HS-27A (cell line): Measurements from ENCODE around the gene LRIT1.

Source experiments
- DNase-seq: peaks from one replicate; pipeline ENCODE4 v3.0.0-alpha.2; 2012; ENCODE audit warnings: low read depth, missing footprints

LRIT1 gene

GRCh38 chr10:84214046-84214572, 27.2 kb downstream of the LRIT1 start:
- DNase-seq = no peak

GRCh38 chr10:84213076-84213475, 28.3 kb downstream of the LRIT1 start:
- no peak for DNase-seq

GRCh38 chr10:84212014-84212413, 29.3 kb downstream of the LRIT1 start:
- DNase-seq = no peak

GRCh38 chr10:84211566-84211965, 29.8 kb downstream of the LRIT1 start:
- DNase-seq = no peak

DNA sequence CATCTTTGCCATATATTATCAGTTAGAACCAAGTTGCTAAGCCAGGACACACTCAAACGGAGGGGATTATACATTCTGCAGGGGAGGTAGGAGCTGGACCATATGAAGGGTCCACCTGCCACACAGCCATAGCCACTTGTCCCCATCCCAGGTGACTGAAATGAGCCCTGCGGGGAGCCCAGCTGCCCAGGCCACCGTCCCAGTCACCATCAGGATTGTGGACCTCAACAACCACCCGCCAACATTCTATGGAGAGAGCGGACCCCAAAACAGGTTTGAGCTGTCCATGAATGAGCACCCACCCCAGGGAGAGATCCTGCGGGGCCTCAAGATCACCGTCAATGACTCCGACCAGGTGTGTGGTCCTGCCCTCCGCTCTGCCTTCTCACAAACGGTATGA, 33.3 kb downstream of the LRIT1 start:
- no peak for DNase-seq

DNA sequence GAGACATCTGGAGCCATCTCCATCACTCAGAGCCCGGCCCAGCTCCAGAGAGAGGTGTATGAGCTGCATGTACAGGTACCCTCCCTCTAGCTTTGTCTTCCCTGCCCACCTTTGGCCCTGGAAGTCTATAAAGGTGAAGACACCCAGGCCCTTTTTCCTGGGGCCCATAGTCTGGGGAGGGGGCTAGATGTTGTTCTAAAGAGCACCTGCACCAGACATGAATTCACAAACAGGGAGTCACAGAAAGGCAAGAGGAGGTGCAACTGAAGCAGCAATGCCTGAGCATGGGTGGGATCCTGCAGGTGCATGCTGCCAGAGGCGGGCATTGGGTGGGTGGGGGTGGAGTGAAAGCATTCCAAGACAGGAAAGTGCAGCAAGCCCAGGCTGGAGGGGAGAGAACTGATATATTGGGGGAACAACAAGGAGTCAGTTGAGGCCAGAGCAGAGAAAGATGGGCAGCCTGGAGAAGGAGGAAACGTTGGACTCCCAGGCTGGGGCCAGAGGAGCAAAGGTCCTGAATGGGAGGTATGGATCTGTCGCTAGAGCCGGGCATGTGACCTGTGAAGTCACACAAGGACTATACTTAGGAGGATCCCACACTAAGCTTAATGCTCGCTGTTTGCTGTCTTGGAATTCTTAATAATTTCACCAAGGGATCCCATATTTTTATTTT, 35.4 kb downstream of the LRIT1 start:
- no peak for DNase-seq

- DNase-seq = no peak
Measured at GRCh38 chr10:84205049-84205852, 36.1 kb downstream of the LRIT1 start.

- DNase-seq = no peak
Measured at GRCh38 chr10:84204610-84205009, 36.7 kb downstream of the LRIT1 start.

- DNase-seq = no peak
Measured at GRCh38 chr10:84204122-84204521, 37.2 kb downstream of the LRIT1 start.

GRCh38 chr10:84202349-84202748, 39.0 kb downstream of the LRIT1 start:
- DNase-seq = no peak

- DNase-seq = no peak
Measured at GRCh38 chr10:84201682-84202081, 39.7 kb downstream of the LRIT1 start.

DNA sequence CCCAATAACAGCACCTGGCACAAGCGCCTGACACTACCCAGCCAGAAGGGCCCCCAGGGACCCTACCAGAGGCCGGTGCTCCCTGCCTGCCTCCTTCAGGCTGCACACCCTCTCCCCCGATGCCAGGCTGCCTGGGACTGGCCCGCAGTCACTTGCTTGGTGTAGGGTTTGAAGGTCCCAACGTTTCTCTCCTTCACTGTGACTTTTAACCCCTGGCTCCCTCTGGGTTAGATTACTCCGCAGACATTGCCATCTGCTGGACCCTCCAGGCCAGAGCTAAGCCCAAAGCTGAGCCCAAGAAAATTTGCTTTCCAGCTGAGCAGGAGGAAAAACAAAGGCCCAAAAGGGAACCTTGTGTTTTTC, 40.1 kb downstream of the LRIT1 start:
- no peak for DNase-seq

- no peak for DNase-seq
Measured at GRCh38 chr10:84200537-84201243, 40.7 kb downstream of the LRIT1 start.

DNA sequence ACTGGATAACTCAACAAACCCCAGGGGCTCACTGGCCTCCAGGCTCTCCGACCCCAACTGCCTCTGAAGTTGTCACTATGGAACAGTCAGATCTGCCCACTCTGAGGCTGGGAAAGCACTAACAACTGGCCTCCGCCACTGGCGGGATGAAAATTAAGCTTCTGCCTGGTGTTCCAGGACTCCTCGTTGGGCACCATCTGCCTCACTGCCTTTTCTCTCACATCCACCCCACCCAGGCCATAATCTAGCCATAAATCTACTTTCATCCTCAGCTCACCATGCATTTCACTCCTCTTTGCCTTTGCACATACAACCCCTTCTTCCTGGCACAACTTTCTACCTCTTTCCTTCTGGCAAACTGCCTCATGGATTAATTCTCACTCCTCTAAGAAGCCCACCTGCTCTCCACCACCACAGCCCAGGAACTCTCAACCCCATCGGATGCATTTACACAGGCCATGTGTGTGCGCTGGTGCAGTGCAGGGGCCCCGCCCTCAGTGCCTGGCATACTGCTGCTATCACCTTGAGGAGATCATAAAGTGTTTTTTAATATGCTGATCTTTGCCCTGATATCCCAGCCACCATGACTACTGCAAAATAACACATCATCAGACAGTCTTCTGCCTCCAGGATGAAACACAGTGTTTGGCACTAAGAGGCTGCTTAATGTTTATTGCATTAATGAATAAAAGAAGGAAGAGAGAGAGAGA, 43.0 kb downstream of the LRIT1 start:
- no peak for DNase-seq

GRCh38 chr10:84197643-84198042, 43.7 kb downstream of the LRIT1 start:
- no peak for DNase-seq

GRCh38 chr10:84196941-84197340, 44.4 kb downstream of the LRIT1 start:
- no peak for DNase-seq

DNA sequence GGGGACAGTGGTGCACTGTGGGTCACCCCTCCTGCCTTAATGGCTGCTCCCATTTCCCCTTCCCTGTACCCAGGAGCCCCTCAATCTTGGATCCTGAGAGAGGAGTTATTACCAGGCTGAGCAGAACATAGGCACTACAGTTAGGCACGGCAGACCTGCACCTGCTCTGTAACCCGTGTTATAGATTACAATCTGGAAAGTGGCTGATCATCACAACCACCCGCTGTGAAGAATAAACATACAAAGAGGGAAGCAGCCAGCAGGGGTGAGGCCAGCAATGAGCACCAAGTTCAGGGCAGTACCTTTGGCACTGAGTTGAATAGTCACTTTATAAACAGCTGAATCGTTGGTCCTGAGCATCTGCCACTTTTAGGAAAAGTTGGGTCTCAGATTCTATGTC, 45.3 kb downstream of the LRIT1 start:
- DNase-seq = no peak

DNA sequence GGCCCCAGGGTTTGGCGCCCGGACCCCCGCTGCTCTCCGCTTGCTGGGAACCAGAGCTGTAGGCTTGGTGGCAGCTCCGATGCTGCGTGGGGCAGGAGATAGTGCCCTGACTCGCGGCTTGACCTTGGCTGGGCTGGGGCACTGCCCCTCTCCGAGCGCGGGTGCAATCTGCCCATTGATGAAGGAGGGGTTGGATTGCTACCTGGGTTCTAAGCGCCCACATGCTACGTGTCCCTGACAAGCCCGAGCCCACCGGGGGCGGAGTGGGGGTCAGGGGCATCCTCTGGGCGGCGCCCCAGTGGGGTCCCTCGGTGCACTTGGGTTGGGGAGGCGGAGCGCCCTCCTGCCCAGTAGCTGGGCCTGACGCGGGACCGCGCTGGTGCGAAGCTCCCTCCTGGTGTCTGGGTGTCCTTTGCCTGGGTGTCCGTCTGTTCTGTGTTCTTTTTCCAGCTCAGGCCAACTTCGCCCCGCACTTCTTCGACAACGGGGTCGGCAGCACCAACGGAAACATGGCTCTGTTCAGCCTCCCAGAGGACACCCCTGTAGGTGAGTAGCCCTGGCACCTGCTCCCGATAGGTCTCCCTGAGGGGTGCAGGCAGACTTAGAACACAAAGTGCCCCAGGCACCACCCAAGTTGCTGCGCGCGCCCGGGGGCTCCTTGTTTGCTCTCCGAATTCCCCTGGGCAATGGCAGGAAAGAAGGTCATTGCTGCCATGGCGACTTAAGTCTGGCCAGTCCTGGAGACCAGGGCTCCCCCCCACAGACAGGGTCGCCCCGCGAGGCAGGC, 46.1 kb downstream of the LRIT1 start:
- no peak for DNase-seq

GRCh38 chr10:84194424-84195043, 46.8 kb downstream of the LRIT1 start, which contains the start of gene CDHR1:
Gene CDHR1 (plus strand): TSS chr10:84194537. CDS start chr10:84194761, 224 bp downstream.
- no peak for DNase-seq

- DNase-seq = no peak
Measured at GRCh38 chr10:84193846-84194423, 47.4 kb downstream of the LRIT1 start.
